Esophagus muscularis mucosa (tissue), 4 donors: Measurements from ENCODE around the gene RMDN2. TPM values are rescaled to one million over a fixed set of nuclear protein-coding genes. Genes with fewer than 3 reads are reported as not detected.

ENCODE experiments used
- DNase-seq: peaks from one replicate; pipeline ENCODE4 v3.0.0-alpha.2; 2017; ENCODE audit errors: extremely low spot score
- H3K27ac ChIP-seq, 4 donors: fragments of 200-600 bp; sonication (generic); replicated peaks in 1 of 4; 1 replicate in 3 of 4; 2 replicates in 1 of 4; pipeline ENCODE4 v1.5.1; 2016 to 2019; ENCODE audit warnings: mild to moderate bottlenecking in 1 of 4
- H3K27me3 ChIP-seq, 4 donors: fragments of 200-600 bp; sonication (generic); one replicate each; pipeline versions ENCODE4 v1.5.1 to v1.6.0; 2016 to 2019
- H3K36me3 ChIP-seq, 4 donors: fragments of 200-600 bp; sonication (generic); one replicate each; pipeline ENCODE4 v1.5.1; 2016 to 2019
- H3K4me1 ChIP-seq, 4 donors: fragments of 200-600 bp; sonication (generic); one replicate each; pipeline ENCODE4 v1.5.1; 2016 to 2019
- H3K4me3 ChIP-seq, 4 donors: fragments of 200-600 bp; sonication (generic); 1 replicate in 2 of 4; 2 replicates in 2 of 4; pipeline ENCODE4 v1.5.1; 2016 to 2019; ENCODE audit warnings: mild to moderate bottlenecking in 4 of 4, moderate library complexity in 1 of 4
- H3K9me3 ChIP-seq, 4 donors: fragments of 200-600 bp; sonication (generic); 1 replicate in 3 of 4; 2 replicates in 1 of 4; pipeline ENCODE4 v1.5.1; 2016 to 2019
- EP300 ChIP-seq: sonication (generic); formaldehyde crosslinking; IDR thresholded peaks from one replicate; pipeline ENCODE4 v1.6.1; 2017; ENCODE audit warnings: antibody characterized with exemption
- POLR2A ChIP-seq: fragments of 450-650 bp; IDR thresholded peaks from one replicate; pipeline ENCODE4 v1.6.1; 2017; ENCODE audit warnings: antibody characterized with exemption, moderate library complexity, mild to moderate bottlenecking, low read depth
- POLR2AphosphoS5 ChIP-seq, 2 donors: sonication (generic); formaldehyde crosslinking; IDR thresholded peaks; one replicate each; pipeline ENCODE4 v1.6.1; 2017; ENCODE audit warnings: antibody characterized with exemption in 2 of 2
- WGBS: methylation state at CpG from one replicate; pipeline ENCODE4 v1.1.5; 2018; 5-methylcytosine and 5-hydroxymethylcytosine counted together
- intact Hi-C: fragments of 100-400 bp; cut with DNase I; formaldehyde crosslinking; loops from one replicate; pipeline ENCODE4 v1.15.1; 2023
- total RNA-seq, 4 donors: library from RNA; depleted of rRNA; stranded (reverse); fragments of >200 nt; gene quantifications; one replicate each; pipeline versions ENCODE4 v1.1.0 to v1.2.1, GENCODE V29; 2016
- TF ChIP-seq, protein P1 (sequence below), 3 experiments: fragments of 200-600 bp in 2 of 3; fragments of 450-650 bp in 1 of 3; sonication (generic) in 2 of 3; IDR thresholded peaks; one replicate each; pipeline ENCODE4 v1.5.1; 2017 to 2019; ENCODE audit warnings: antibody characterized with exemption in 3 of 3, mild to moderate bottlenecking in 2 of 3, moderate library complexity in 1 of 3

Gene RMDN2
- total RNA-seq, 4 donors from 2014 or later, result 11.0 to 22.8 (median 13.2) TPM

DNA sequence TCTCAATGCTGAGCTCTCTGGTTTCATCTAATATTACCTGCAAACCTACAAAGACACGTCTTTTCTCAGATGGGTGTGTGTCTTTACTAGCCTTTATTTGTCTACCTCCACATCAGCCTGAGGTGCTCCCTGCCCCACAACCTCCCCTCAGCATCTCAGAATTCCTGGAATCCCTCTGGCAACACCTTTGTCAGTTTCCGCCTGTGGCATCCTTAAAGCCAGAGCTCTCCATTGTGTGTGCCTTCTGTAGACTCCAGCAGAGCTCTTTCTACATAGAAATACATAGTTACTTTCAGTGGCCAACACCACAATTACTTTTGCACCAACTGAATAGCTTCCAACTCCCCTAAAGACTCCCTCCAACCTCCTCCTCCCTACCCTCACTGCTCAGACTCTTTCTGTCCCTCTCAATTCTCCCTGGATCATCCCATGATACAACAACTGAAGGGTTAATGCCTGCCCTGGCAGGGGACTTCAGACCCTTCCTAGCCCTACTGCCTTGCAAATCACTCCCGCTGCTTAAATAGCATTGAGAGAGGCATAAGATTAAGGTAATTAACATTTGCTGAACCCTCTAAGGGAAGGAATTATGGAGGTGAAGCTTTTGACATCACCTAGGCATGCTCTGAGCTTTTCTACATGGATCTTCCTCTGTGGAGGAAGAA lies 39.6 kb upstream of the RMDN2 start:
- no peak overlapping the region for H3K27ac ChIP-seq
- H3K36me3 ChIP-seq, result no peaks in the 10 kb centered on the region
- H3K4me3 ChIP-seq, result no peak overlapping the region
- 86% methylated on average over 3 of the region's 3 CpGs for WGBS
- H3K27me3 ChIP-seq, result no peaks in the 10 kb centered on the region
- TF ChIP-seq EP300, result no peak
- TF ChIP-seq, protein P1, sequence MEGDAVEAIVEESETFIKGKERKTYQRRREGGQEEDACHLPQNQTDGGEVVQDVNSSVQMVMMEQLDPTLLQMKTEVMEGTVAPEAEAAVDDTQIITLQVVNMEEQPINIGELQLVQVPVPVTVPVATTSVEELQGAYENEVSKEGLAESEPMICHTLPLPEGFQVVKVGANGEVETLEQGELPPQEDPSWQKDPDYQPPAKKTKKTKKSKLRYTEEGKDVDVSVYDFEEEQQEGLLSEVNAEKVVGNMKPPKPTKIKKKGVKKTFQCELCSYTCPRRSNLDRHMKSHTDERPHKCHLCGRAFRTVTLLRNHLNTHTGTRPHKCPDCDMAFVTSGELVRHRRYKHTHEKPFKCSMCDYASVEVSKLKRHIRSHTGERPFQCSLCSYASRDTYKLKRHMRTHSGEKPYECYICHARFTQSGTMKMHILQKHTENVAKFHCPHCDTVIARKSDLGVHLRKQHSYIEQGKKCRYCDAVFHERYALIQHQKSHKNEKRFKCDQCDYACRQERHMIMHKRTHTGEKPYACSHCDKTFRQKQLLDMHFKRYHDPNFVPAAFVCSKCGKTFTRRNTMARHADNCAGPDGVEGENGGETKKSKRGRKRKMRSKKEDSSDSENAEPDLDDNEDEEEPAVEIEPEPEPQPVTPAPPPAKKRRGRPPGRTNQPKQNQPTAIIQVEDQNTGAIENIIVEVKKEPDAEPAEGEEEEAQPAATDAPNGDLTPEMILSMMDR (IDR thresholded peaks at IDR 0.05), result no peak
- TF ChIP-seq POLR2A, result no peak
- no peaks in the 10 kb centered on the region for H3K9me3 ChIP-seq
- intact Hi-C loops, result no loop called here
- no peak for DNase-seq
- H3K4me1 ChIP-seq, result no peaks in the 10 kb centered on the region

DNA sequence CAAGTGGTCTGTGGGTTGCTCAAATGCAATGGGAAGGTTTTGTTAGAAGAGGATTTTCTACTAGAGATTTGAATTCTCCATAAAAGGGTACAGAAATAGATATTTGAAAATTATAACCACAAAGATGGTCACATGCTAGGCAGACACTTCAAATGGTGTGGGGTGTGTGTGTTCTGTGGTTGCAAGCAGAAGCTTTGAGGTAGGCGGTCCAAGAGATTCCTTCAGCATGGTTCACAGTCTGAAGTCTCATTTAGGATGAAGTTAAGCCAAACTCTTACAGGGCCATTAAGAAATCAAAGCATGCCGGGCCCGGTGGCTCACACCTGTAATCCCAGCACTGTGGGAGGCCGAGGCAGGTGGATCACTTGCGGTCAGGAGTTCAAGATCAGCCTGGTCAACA lies 38.3 kb upstream of the RMDN2 start:
- Histone ChIP-seq H3K9me3 (no peaks in the 10 kb centered on the region), H3K36me3 (no peaks in the 10 kb centered on the region), H3K27ac (no peak overlapping the region), H3K4me1 (peaks cover 0 to 10% (median 8%) of the 10 kb centered on the region in 4 donors), H3K27me3 (no peaks in the 10 kb centered on the region), H3K4me3 (no peak overlapping the region)
- no peak for DNase-seq
- WGBS, result 92% methylated on average over 5 of the region's 5 CpGs
- intact Hi-C loops, result no loop called here
- no peak for TF ChIP-seq POLR2AphosphoS5 (IDR thresholded peaks at IDR 0.05)
- no peak for TF ChIP-seq POLR2A
- no peak for TF ChIP-seq EP300
- TF ChIP-seq, protein P1 (IDR thresholded peaks at IDR 0.05), result no peak

DNA sequence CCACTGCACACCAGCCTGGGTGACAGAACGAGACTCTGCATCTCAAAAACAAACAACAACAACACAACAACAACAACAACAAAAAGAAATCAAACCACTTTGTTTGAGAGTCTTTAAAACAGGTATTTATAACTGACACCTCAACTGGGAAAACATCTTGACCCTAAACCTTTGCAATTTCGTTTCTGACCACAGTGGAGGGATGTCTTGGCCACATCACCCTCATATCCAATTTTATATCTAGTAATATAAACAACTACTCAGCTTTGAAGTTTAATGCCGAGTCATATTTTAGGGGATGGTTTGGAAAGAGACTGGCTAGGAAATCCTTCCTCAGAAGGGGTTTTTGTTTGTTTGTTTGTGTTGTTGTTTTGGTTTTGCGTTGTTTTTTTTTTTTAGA lies 37.8 kb upstream of the RMDN2 start:
- Histone ChIP-seq H3K36me3 (no peaks in the 10 kb centered on the region), H3K27me3 (no peaks in the 10 kb centered on the region), H3K9me3 (no peaks in the 10 kb centered on the region), H3K4me1 (peaks cover 0 to 10% (median 9%) of the 10 kb centered on the region in 4 donors), H3K27ac (no peak overlapping the region), H3K4me3 (no peak overlapping the region)
- intact Hi-C loops, result no loop called here
- TF ChIP-seq EP300 (no peak), POLR2A (no peak), POLR2AphosphoS5 (IDR thresholded peaks at IDR 0.05) (no peak)
- TF ChIP-seq, protein P1 (IDR thresholded peaks at IDR 0.05), result no peak
- DNase-seq, result no peak
- WGBS, result 74% methylated on average over 4 of the region's 4 CpGs

DNA sequence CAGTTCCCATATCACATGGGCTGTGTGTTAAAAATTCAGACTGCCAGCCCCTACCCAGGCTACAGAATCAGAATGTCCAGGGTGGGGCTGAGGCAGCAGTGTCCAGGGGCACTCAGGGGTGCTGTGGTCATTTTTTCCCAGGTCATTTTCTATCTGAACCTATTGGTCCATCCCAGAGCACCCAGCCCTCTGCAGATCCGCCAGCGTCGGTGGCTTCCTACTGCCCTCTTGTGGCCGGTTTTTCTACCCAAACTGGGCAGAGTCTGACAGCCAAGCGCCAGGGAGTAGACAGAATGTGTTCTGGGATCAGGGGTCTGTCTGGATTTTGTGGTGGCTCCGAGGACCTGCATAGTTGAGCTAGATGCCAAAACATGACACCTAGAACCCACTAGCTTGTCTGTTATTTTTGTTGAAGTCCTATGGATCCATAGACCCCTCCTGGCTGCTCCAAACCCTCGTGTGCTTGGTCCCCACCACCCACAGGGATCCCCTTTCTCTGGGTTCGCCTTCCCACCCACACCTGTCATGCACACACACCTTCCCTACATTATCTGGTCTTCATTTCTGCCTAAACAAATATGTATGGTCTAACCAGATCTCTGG lies 34.1 kb upstream of the RMDN2 start:
- 22% methylated on average over 8 of the region's 8 CpGs for WGBS
- TF ChIP-seq POLR2A (no peak), EP300 (no peak), POLR2AphosphoS5 (IDR thresholded peaks at IDR 0.05) (peak in 1 of 2 donors; percentile 5)
- TF ChIP-seq, protein P1 (IDR thresholded peaks at IDR 0.05), result peak; percentile 69 to 87 (median 75)
- H3K27me3 ChIP-seq, result no peaks in the 10 kb centered on the region
- H3K9me3 ChIP-seq, result no peaks in the 10 kb centered on the region
- intact Hi-C loops, result loop anchor here (10.0 kb wide), 2 partner anchors 84 to 384 kb away; no protein-coding TSS in a partner anchor
- H3K4me3 ChIP-seq, result no peak overlapping the region
- no peak for DNase-seq
- H3K36me3 ChIP-seq, result no peaks in the 10 kb centered on the region
- H3K27ac ChIP-seq, result no peak overlapping the region
- H3K4me1 ChIP-seq, result peaks cover 0 to 14% (median 9%) of the 10 kb centered on the region in 4 donors
